K562 (cell line): ENCODE data around the gene DSEL. TPM values are rescaled to one million over a fixed set of nuclear protein-coding genes. Genes with fewer than 3 reads are reported as not detected.

ENCODE experiments used
- DNMT1 ChIP-seq: fragments of 450-650 bp; IDR thresholded peaks from 2 replicates; pipeline ENCODE4 v1.6.1; 2016; ENCODE audit warnings: antibody characterized with exemption, mild to moderate bottlenecking
- FOXJ2 ChIP-seq: fragments of 200-800 bp; sonication (Bioruptor generic); IDR thresholded peaks from 2 replicates; pipeline ENCODE4 v1.6.1; 2016; ENCODE audit warnings: missing genetic modification characterization, missing compliant biosample characterization
- POLR3A ChIP-seq: IDR thresholded peaks from 2 replicates; pipeline ENCODE4 v1.6.1; 2011; ENCODE audit warnings: borderline replicate concordance, mild to moderate bottlenecking, moderate library complexity; ENCODE audit not compliant: insufficient read length, insufficient read depth; ENCODE audit errors: extremely low read depth
- TRIM25 ChIP-seq: fragments of 450-650 bp; IDR thresholded peaks from 2 replicates; pipeline ENCODE4 v1.7.0; 2016; ENCODE audit warnings: borderline replicate concordance
- ZNF57 ChIP-seq: fragments of 450-650 bp; formaldehyde crosslinking; IDR thresholded peaks from 2 replicates; pipeline ENCODE4 v1.4.0; 2020; ENCODE audit warnings: mild to moderate bottlenecking, moderate library complexity
- polyA plus RNA-seq, 8 experiments: library from polyadenylated mRNA; depleted of rRNA in 4 of 8; stranded (reverse) in 5 of 8; unstranded in 3 of 8; fragments of >200 nt; fragmentation: Nextera tagmentation in 2 of 8; fragmentation: Illumina TruSeq in 1 of 8; extraction: Ambion mirVana in 2 of 8; extraction: Trizol in 1 of 8; gene quantifications; 2 replicates each; pipeline versions ENCODE4 v1.2.1 to v1.2.3, GENCODE V29; 2011 to 2014; ENCODE audit warnings: inconsistent platforms in 1 of 8, missing spikeins in 1 of 8
- total RNA-seq, 7 experiments: library from RNA; depleted of rRNA in 6 of 7; stranded (reverse); fragments of >200 nt in 6 of 7; fragmentation: Illumina TruSeq in 2 of 7; extraction: Trizol in 2 of 7; gene quantifications; 2 replicates each; pipeline versions ENCODE4 v1.2.1 to v1.2.3, GENCODE V29; 2011 to 2021; ENCODE audit warnings: low replicate concordance in 1 of 7

The DSEL gene
- total and polyA plus RNA-seq, 9 of the 15 experiments (the other 6 are each of a cell fraction or from before 2014, with no cell fraction given): under 0.01 to 0.04 (median 0.01) TPM; not detected in 3

GRCh38 chr18:67456711-67457110 lies 59.8 kb downstream of the DSEL start (continued):
- TF ChIP-seq FOXJ2 (tag) (no peak), TRIM25 (no peak), ZNF57 (no peak), POLR3A (no peak), DNMT1 (no peak)
